Osteocyte (in vitro differentiated cells): ENCODE measurements around the gene BAX. TPM values are rescaled to one million over a fixed set of nuclear protein-coding genes. Genes with fewer than 3 reads are reported as not detected.

Experiments
- DNase-seq: peaks from one replicate; pipeline ENCODE4 v3.0.0; 2021; ENCODE audit warnings: mixed read lengths; ENCODE audit not compliant: unreplicated experiment; ENCODE audit errors: extremely low spot score
- H3K27ac Mint-ChIP-seq: one replicate; pipeline ENCODE4 v1.8.0; 2021; ENCODE audit warnings: mild to moderate bottlenecking, mixed read lengths; ENCODE audit not compliant: unreplicated experiment
- H3K27me3 Mint-ChIP-seq: one replicate; pipeline ENCODE4 v1.8.0; 2021; ENCODE audit warnings: mixed read lengths; ENCODE audit not compliant: unreplicated experiment
- H3K36me3 Mint-ChIP-seq: one replicate; pipeline ENCODE4 v1.8.0; 2021; ENCODE audit warnings: mixed read lengths; ENCODE audit not compliant: unreplicated experiment
- H3K4me1 Mint-ChIP-seq: one replicate; pipeline ENCODE4 v1.8.0; 2021; ENCODE audit warnings: mixed read lengths; ENCODE audit not compliant: unreplicated experiment
- H3K4me3 Mint-ChIP-seq: one replicate; pipeline ENCODE4 v1.8.0; 2021; ENCODE audit warnings: mild to moderate bottlenecking, moderate library complexity, mixed read lengths; ENCODE audit not compliant: unreplicated experiment
- H3K9me3 Mint-ChIP-seq: one replicate; pipeline ENCODE4 v1.8.0; 2021; ENCODE audit warnings: mixed read lengths; ENCODE audit not compliant: unreplicated experiment
- total RNA-seq: library from RNA; stranded (reverse); gene quantifications from 2 replicates; pipeline ENCODE4 v1.2.1, GENCODE V29; 2021
- TF ChIP-seq, protein P1 (sequence below): fragments of 200-600 bp; sonication (generic); IDR thresholded peaks from 2 replicates; pipeline ENCODE4 v1.5.0; 2021; ENCODE audit warnings: antibody characterized with exemption, mild to moderate bottlenecking, moderate library complexity

BAX gene
- total RNA-seq, 1 donor from 2014 or later, result 154 TPM

DNA sequence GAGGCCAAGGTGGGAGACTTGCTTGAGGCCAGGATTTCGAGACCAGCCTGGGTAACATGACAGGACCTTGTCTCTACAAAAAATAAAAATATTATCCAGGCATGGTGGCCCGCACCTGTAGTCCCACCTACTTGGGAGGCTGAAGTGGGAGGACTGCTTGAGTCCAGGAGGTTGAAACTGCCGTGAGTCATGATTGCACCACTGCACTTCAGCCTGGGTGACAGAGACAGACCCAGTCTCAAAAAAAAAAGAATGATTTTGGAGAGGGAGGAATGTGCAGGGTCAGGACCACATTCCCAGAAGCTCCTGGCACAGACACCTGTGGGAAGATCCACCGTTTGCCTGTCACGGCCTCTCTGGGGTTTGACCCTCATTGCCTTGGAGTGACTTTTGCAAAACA, 9.3 kb upstream of the BAX start:
- Mint-ChIP-seq H3K36me3 (no peaks in the 10 kb centered on the region), H3K9me3 (no peaks in the 10 kb centered on the region), H3K4me1 (peaks cover 8% of the 10 kb centered on the region), H3K27ac (no peak overlapping the region), H3K4me3 (no peak overlapping the region), H3K27me3 (no peaks in the 10 kb centered on the region)
- no peak for DNase-seq
- TF ChIP-seq, protein P1, sequence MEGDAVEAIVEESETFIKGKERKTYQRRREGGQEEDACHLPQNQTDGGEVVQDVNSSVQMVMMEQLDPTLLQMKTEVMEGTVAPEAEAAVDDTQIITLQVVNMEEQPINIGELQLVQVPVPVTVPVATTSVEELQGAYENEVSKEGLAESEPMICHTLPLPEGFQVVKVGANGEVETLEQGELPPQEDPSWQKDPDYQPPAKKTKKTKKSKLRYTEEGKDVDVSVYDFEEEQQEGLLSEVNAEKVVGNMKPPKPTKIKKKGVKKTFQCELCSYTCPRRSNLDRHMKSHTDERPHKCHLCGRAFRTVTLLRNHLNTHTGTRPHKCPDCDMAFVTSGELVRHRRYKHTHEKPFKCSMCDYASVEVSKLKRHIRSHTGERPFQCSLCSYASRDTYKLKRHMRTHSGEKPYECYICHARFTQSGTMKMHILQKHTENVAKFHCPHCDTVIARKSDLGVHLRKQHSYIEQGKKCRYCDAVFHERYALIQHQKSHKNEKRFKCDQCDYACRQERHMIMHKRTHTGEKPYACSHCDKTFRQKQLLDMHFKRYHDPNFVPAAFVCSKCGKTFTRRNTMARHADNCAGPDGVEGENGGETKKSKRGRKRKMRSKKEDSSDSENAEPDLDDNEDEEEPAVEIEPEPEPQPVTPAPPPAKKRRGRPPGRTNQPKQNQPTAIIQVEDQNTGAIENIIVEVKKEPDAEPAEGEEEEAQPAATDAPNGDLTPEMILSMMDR, result no peak

DNA sequence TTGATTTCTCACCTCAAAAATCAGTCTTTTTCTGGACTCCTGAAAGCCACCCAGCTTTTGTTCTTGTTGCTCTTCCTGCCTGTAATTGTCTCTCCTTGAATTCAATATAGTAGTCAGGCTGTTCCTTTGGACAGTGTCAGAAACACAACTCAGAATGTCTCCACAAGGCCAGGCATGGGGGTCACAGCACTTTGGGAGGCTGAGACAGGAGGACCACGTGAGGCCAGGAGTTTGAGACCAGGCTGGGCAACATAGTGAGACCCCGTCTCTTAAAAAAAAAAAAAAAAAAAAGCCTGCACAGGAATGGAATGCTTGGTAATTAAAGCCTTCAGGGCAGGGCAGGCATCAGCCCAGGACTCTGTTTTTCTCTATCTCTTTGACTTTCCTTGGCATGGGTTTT, 8.9 kb upstream of the BAX start:
- H3K9me3 Mint-ChIP-seq, result no peaks in the 10 kb centered on the region
- peaks cover 8% of the 10 kb centered on the region for H3K4me1 Mint-ChIP-seq
- no peaks in the 10 kb centered on the region for H3K36me3 Mint-ChIP-seq

DNA sequence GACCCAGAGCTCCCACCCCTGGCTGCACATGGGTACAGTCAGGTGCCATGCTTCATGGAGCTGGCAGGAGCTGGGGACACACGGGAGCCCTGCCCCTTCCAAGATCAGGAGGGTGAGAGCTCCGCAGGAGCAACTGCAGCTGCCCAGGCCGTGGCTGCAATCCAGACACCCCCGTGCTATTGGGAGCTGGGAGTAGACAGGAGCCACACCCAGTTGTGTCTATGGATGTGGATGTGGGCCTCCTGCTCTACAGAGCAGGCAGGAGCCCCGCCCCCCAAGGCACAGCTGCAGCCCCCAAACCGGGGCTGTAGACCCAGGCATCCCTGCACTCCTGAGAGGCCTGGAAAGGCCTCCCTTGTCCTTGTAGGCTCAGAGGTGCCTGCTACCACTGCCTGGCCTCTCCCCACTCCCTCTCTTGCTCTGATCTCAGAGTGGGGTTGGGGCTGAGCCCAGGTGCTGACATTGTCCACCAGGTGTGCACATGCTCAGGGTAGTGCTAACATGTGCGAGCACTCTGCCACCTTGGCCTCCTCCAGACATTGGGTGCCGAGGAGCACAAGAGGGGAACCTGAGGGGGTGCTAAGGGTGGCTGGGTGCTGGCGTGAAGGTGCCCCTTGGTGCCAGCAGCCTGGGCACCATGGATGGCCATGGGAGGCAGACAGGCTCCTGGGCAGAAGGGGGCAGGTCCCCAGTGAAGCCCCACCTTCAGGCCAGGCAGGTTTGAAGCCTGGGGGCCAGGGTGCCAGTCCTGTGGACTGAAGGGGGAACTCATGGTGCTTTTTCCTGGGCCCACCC, 8.0 kb upstream of the BAX start:
- Mint-ChIP-seq H3K4me3 (no peak overlapping the region), H3K27me3 (no peaks in the 10 kb centered on the region), H3K27ac (no peak overlapping the region), H3K9me3 (no peaks in the 10 kb centered on the region), H3K36me3 (no peaks in the 10 kb centered on the region), H3K4me1 (peaks cover 8% of the 10 kb centered on the region)
- TF ChIP-seq, protein P1, result no peak
- DNase-seq, result no peak

More for the DNA sequence above, 8.9 kb upstream of the BAX start:
- TF ChIP-seq, protein P1, result no peak
- DNase-seq, result no peak
- Mint-ChIP-seq H3K27me3 (no peaks in the 10 kb centered on the region), H3K27ac (no peak overlapping the region), H3K4me3 (no peak overlapping the region)

DNA sequence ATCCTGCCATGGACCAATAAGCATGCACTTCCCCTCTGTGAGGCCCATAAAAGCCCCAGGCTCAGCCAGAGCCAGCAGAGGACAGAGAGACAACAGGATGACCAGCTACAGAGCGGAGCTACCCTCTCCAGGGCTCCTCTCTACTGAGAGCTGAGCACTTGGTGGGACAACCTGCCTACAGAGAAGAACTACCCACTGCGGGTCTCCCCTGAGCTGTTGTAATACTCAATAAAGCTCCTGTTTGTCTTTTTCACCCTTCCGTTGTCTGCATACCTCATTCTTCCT, 7.5 kb upstream of the BAX start:
- no peak overlapping the region for H3K4me3 Mint-ChIP-seq
- H3K27ac Mint-ChIP-seq, result no peak overlapping the region
- peaks cover 8% of the 10 kb centered on the region for H3K4me1 Mint-ChIP-seq
- DNase-seq, result no peak
- H3K9me3 Mint-ChIP-seq, result no peaks in the 10 kb centered on the region
- H3K36me3 Mint-ChIP-seq, result no peaks in the 10 kb centered on the region
- TF ChIP-seq, protein P1, result no peak
- H3K27me3 Mint-ChIP-seq, result no peaks in the 10 kb centered on the region

DNA sequence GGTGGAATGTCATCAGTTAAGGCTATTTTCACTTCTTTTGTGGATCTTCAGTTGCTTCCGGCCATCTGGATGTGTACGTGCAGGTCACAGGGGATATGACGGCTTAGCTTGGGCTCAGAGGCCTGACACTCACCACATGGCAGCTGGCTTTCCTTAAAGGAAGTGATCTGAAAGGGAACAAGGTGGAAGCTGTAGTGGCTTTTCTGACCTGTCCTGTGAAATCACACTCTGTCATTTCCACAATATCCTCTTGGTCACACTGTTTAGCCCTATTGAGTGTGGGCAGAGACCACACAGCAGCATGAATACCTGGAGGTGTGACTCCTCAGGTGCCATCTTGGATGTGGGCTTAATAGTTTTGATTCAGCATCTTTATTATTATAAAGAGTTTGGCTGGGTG, 4.5 kb upstream of the BAX start:
- no peaks in the 10 kb centered on the region for H3K27me3 Mint-ChIP-seq
- H3K4me1 Mint-ChIP-seq, result peaks cover 12% of the 10 kb centered on the region
- H3K4me3 Mint-ChIP-seq, result no peak overlapping the region
- H3K27ac Mint-ChIP-seq, result no peak overlapping the region
- no peaks in the 10 kb centered on the region for H3K9me3 Mint-ChIP-seq
- DNase-seq, result no peak
- no peaks in the 10 kb centered on the region for H3K36me3 Mint-ChIP-seq
- TF ChIP-seq, protein P1, result no peak
